GM18867 (cell line): ENCODE results near the gene BACE2.

Source experiments
- ATAC-seq: cut with Tn5 transposase; IDR thresholded peaks from one replicate; pipeline ENCODE4 v1.9.1; 2021; ENCODE audit warnings: mild to moderate bottlenecking, moderate library complexity; ENCODE audit not compliant: unreplicated experiment

BACE2 gene

DNA sequence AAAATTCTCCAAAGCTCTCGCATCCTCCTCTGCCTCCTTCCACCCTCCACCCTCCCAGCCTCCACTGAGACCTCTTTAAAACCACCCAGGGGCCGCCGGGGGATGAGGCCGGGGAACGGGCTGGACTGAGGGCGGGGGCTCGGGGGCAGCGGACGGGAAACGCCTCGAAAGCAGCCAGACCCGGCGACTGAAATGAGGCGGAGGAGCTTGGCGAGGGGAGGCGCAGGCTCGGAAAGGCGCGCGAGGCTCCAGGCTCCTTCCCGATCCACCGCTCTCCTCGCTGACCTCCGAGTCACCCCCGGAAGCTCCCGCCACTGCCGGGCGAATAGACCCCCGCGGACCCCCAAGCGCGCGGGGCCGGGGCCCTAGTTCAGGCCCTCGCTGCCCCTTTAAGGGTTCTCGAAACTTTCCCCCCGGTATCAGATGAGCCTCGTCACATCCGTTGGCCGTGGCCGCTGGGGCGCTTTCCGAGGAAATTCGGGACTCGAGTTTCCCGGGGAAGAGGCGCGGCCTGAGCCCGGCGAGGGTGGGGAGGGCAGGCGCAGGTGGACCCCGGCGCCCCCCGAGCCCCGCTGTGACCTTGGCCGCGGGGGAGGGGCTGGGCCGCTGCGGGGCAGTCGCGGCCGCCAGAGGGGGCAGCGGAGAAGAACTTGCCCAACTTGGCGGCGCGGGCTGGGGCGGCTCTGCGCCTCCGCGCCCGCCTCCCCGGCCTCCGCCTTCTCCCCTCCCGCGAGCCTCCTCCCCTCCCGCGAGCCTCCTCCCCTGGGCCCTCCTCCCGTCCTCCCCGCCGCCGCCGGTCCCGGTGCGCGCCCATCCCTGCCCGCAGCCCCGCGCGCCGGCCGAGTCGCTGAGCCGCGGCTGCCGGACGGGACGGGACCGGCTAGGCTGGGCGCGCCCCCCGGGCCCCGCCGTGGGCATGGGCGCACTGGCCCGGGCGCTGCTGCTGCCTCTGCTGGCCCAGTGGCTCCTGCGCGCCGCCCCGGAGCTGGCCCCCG lies at the start of gene BACE2:
Gene BACE2, plus strand, starts transcription at position 813 of the 995 bp plus-strand sequence. Its CDS starts 104 bp downstream, at position 917.
- peak; percentile 65 for ATAC-seq

GRCh38 chr21:41119901-41120300 lies 48.1 kb upstream of the BACE2 start:
- ATAC-seq, result no peak

- ATAC-seq, result no peak
Observed at GRCh38 chr21:41120997-41121396, 47.0 kb upstream of the BACE2 start.

- no peak for ATAC-seq
Observed at GRCh38 chr21:41121785-41122415, 46.1 kb upstream of the BACE2 start.

- ATAC-seq, result no peak
Observed at GRCh38 chr21:41124641-41125201, 43.2 kb upstream of the BACE2 start.

DNA sequence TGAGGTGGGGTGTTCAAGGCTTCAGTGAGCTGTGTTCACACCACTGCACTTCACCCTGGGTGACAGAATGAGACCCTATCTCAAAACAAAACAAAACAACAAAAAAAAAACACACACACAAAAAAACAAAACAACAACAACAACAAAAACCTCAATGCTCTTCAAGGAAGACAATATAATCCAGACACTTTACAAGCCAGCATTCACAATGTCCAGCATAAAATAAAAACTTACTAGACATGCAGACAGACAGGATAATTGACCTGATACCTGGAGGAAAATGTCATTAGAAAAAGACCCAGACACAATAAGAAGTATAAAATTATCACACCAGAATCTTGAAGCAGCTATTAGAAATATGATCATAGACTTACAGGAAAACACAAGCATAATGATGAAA lies 39.0 kb upstream of the BACE2 start:
- no peak for ATAC-seq

DNA sequence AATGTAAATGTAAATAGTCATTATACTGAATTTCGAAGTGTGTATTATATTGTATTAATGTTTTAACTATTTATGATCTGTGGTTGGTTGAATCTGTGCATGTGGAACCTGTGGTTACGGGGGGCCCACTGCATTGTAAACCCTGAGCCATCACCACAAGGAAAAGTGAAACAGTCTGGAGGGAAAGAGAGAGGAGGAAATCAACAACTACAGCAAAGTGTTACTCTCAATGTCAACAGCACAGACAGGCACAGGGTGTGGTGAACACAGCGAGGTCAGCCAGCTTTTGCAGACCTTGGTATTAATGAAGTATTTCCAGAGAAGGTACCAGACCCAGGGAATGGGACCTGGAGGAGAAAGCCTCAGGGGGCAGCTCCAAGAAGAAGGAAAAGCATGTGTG lies 37.1 kb upstream of the BACE2 start:
- ATAC-seq, result no peak

DNA sequence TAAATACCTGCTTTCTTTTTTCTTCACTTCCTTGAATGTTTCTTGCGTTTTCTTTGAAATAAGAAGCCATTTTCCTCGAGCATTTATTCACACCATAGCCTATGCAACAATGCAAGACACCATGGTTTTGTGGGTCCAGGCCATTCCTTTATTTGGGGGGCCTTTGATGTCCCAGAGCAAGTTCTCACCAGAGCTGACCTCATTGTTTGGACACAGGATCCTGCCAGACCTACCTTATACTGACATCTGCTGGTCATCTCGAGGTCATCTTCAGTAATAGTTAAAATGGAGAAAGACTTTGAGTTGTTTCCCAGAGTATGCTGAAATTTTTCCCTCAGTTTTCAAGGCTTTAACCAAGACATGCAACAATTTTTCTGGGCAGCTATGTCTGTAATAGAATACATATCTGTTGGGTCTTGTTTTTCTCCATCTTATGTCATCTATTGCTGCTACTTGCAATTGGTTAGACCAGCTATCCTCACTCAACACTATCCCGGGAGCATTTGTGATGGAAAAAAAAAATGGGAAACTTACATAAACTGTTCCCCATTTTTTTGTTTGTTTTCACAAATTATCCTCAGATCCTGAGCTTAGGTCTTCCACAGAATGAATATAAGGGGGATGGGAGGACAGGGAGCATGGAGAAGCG lies 34.0 kb upstream of the BACE2 start:
- peak; percentile 56 for ATAC-seq

GRCh38 chr21:41135746-41136145 lies 32.2 kb upstream of the BACE2 start:
- no peak for ATAC-seq

- ATAC-seq, result no peak
Observed at GRCh38 chr21:41136286-41136685, 31.7 kb upstream of the BACE2 start.

DNA sequence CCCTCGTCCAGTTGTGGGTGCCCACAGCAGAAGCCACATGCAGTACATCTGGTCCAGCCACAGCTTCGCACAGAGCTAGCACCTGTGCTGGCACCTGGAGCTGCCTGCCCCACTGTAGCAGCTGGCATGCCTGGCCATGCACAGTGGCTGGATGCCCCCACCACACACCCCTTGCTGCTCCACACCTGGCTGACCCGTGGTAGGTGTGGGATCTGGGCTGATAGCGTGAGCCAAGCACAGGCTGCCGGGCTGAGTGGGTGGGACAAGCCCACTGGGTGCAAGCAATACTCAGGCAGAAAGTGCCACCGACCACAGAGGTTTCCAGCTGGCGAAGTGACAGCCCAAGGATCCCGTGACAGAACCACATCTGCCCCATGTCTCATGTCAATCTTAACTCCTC lies 30.6 kb upstream of the BACE2 start:
- no peak for ATAC-seq

GRCh38 chr21:41137889-41138288 lies 30.1 kb upstream of the BACE2 start:
- ATAC-seq, result no peak

- ATAC-seq, result no peak
Observed at GRCh38 chr21:41138711-41139110, 29.2 kb upstream of the BACE2 start.

DNA sequence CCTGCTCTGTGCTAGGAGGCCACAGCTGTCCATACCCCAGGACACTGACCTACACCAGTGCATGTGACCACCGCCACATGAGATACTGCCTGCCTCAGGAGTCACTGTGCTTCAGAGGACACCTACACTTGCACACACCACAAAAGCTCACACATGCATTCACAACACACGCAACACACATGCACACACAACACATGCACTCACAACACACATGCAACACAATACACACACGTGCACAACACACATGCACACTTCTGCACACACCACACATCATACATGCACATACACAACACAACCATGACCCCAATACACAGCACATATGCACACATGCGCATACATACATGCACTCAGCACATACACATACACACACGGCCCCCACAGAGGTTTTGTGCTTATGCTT lies 28.7 kb upstream of the BACE2 start:
- ATAC-seq, result no peak

DNA sequence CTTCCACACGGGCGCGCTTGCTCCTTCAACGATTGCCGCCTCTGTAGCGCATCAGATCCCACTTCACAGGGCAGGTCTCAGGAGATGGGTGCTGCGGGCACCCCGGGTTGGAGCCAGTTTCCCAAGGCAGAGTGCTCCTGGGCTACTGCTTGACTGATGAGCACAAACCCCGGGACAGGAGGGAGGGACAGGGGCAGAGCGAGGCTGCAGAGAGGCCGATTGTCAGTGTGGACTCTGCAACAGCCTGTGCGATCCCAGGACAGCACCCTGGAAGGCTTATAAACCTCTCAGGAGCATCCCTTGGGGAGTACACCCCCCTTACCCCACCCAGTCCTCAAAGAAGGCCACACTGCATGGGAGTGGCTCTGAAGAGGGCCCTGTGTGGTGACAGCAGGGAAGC lies 28.0 kb upstream of the BACE2 start:
- no peak for ATAC-seq

GRCh38 chr21:41141031-41141457 lies 26.9 kb upstream of the BACE2 start:
- no peak for ATAC-seq

- no peak for ATAC-seq
Observed at GRCh38 chr21:41142051-41142795, 25.7 kb upstream of the BACE2 start.

DNA sequence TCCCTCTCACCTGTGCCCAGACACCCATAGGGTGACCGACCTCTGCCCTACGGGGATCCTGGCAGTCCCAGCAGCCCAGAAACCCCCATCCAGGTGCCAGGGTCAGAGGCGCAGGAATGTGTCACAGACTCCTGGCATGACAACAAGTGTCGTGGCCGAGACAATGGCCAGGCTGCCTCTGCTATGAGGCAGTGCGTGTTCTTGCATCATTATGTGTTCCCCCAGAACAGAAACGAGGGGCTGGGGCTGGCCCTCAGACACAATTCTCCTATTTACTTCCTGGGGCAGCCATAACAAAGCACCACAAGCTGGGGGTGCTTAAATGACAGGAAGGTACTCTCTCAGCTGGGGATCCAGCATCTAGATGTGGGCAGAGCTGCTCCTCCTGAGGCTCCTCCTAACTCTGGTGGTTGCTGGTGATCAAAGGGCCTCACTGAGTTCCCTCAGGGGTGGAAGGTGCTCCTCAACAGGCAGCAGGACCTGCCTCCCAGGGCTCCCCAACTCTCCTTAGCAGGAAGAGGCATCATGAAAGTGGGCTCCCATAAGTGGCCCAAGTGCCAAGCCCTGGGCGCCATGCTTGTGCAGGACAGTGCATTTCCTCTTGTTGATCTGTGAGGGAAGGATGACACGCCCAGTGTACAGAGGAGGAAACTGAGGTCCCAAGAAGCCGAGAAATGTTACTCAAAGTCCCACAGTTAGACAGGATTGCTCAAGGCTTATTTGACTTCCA lies 24.2 kb upstream of the BACE2 start:
- ATAC-seq, result no peak

DNA sequence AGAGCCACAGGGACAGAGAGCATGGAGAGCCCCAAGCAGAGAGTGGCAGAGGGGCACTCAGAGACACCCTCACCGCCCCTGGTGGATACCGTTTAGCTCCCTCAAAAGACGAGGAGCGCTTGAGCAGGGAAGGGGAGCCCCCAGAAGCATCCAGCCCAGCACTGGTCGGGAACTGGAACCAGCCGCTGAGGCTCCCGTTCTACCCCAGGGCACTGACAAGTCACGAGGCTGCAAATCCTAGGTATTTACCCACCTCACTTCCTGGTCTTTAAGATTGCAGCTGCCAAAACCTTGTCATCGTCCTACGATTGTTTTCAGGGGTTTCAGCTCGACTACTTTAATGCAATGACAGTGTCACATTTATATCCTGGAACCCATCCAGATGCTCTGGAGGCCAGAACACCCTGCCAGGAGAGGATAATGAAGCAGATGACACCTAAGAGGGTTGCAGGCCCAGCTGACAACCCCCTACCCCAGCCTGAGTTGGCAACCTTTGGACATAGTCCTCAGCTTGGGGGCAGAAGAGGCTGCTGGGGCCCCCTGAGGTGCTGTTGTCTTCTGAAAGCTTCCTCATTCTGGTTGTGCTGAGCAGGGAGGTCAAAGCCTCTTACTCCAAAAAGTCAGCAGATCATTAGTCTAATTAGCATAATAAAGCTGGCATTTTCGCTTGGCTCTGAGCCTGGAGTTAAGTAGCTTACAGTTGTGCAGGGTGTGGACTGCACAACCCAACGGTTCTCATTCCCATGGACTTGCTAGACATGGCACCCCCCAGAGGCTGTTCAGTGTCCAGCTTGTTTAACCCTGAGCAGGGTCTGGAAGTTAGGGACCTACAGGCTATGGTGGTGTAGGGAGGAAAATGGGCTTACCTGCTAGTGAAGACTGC lies 20.6 kb upstream of the BACE2 start:
- no peak for ATAC-seq
